GM23338 (cell line): ENCODE results near the gene CELF2.

Experiments
- CREB1 ChIP-seq: fragments of 250-450 bp; sonication (Bioruptor Pico); IDR thresholded peaks from 2 replicates; pipeline ENCODE4 v1.5.0; 2020; ENCODE audit warnings: low read depth, mild to moderate bottlenecking, moderate library complexity
- EZH2 ChIP-seq: fragments of 200-600 bp; sonication (generic); IDR thresholded peaks from one replicate; pipeline ENCODE4 v1.8.0; 2017; ENCODE audit warnings: antibody characterized with exemption, mild to moderate bottlenecking, low read depth; ENCODE audit not compliant: unreplicated experiment
- EZH2phosphoT487 ChIP-seq: fragments of 200-600 bp; sonication (generic); IDR thresholded peaks from one replicate; pipeline ENCODE4 v1.8.1; 2018; ENCODE audit warnings: antibody characterized with exemption; ENCODE audit not compliant: unreplicated experiment
- JUNB ChIP-seq: IDR thresholded peaks from one replicate; pipeline ENCODE4 v1.6.1; 2016; ENCODE audit warnings: antibody characterized with exemption; ENCODE audit not compliant: unreplicated experiment
- NANOG ChIP-seq: IDR thresholded peaks from 2 replicates; pipeline ENCODE4 v1.6.1; 2016; ENCODE audit warnings: antibody characterized with exemption, borderline replicate concordance
- POLR2AphosphoS5 ChIP-seq: IDR thresholded peaks from 2 replicates; pipeline ENCODE4 v1.6.1; 2016; ENCODE audit warnings: antibody characterized with exemption, low read depth
- STAT1 ChIP-seq: IDR thresholded peaks from one replicate; pipeline ENCODE4 v1.6.1; 2016; ENCODE audit warnings: antibody characterized with exemption; ENCODE audit not compliant: unreplicated experiment
- ZNF114 ChIP-seq: fragments of 250-450 bp; sonication (Bioruptor Pico); IDR thresholded peaks from 2 replicates; pipeline ENCODE4 v1.5.0; 2020; ENCODE audit warnings: mild to moderate bottlenecking, moderate library complexity
- ZNF331 ChIP-seq: fragments of 250-450 bp; sonication (Bioruptor Pico); IDR thresholded peaks from 2 replicates; pipeline ENCODE4 v1.5.0; 2020; ENCODE audit warnings: low read depth, mild to moderate bottlenecking, moderate library complexity
- TF ChIP-seq, protein P1 (sequence below), 2 experiments: fragments of 200-600 bp in 1 of 2; sonication (generic) in 1 of 2; conservative IDR thresholded peaks; 2 replicates each; pipeline versions ENCODE4 v1.5.1 to v1.6.1; 2016 to 2017; ENCODE audit warnings: antibody characterized with exemption in 2 of 2, low read depth in 2 of 2, mild to moderate bottlenecking in 2 of 2, moderate library complexity in 1 of 2
- TF ChIP-seq, protein P2 (sequence below): IDR thresholded peaks from one replicate; pipeline ENCODE4 v1.6.1; 2018; ENCODE audit warnings: antibody characterized with exemption; ENCODE audit not compliant: unreplicated experiment
- TF ChIP-seq, protein P3 (sequence below): fragments of 250-450 bp; sonication (Bioruptor Pico); IDR thresholded peaks from 2 replicates; pipeline ENCODE4 v1.5.0; 2020; ENCODE audit warnings: mild to moderate bottlenecking, moderate library complexity
- TF ChIP-seq, protein P4 (sequence below): IDR thresholded peaks from 2 replicates; pipeline ENCODE4 v1.6.1; 2016; ENCODE audit warnings: antibody characterized with exemption

DNA sequence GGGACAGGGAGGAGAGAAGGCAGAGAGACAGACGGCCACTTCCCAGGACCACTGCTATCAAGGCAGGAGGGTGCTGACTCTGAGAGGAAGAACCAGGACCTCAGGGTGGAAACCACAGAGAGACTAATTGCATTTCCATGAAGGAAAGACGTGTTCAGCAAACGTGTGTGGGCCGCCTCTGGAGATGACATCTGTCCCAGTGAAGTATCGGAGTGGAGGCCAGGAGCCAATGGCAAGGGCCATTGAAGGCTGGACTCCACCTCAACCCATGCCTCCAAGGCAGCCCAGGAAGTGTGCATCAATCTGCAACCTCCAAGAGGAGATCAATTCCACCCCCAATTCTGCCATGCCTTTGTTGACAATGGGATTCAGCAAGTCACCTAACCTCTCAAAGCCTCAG, 363.8 kb downstream of the CELF2 start:
- TF ChIP-seq, protein P1, sequence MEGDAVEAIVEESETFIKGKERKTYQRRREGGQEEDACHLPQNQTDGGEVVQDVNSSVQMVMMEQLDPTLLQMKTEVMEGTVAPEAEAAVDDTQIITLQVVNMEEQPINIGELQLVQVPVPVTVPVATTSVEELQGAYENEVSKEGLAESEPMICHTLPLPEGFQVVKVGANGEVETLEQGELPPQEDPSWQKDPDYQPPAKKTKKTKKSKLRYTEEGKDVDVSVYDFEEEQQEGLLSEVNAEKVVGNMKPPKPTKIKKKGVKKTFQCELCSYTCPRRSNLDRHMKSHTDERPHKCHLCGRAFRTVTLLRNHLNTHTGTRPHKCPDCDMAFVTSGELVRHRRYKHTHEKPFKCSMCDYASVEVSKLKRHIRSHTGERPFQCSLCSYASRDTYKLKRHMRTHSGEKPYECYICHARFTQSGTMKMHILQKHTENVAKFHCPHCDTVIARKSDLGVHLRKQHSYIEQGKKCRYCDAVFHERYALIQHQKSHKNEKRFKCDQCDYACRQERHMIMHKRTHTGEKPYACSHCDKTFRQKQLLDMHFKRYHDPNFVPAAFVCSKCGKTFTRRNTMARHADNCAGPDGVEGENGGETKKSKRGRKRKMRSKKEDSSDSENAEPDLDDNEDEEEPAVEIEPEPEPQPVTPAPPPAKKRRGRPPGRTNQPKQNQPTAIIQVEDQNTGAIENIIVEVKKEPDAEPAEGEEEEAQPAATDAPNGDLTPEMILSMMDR (conservative IDR thresholded peaks at IDR 0.05; ENCODE audit: low read depth in 2 of 2) = no peak
- TF ChIP-seq POLR2AphosphoS5 = no peak
- TF ChIP-seq EZH2 = no peak
- TF ChIP-seq, protein P2, sequence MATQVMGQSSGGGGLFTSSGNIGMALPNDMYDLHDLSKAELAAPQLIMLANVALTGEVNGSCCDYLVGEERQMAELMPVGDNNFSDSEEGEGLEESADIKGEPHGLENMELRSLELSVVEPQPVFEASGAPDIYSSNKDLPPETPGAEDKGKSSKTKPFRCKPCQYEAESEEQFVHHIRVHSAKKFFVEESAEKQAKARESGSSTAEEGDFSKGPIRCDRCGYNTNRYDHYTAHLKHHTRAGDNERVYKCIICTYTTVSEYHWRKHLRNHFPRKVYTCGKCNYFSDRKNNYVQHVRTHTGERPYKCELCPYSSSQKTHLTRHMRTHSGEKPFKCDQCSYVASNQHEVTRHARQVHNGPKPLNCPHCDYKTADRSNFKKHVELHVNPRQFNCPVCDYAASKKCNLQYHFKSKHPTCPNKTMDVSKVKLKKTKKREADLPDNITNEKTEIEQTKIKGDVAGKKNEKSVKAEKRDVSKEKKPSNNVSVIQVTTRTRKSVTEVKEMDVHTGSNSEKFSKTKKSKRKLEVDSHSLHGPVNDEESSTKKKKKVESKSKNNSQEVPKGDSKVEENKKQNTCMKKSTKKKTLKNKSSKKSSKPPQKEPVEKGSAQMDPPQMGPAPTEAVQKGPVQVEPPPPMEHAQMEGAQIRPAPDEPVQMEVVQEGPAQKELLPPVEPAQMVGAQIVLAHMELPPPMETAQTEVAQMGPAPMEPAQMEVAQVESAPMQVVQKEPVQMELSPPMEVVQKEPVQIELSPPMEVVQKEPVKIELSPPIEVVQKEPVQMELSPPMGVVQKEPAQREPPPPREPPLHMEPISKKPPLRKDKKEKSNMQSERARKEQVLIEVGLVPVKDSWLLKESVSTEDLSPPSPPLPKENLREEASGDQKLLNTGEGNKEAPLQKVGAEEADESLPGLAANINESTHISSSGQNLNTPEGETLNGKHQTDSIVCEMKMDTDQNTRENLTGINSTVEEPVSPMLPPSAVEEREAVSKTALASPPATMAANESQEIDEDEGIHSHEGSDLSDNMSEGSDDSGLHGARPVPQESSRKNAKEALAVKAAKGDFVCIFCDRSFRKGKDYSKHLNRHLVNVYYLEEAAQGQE = no peak
- TF ChIP-seq ZNF114 (CRISPR knock-in tag) = no peak
- TF ChIP-seq ZNF331 (CRISPR knock-in tag) = no peak
- no peak for TF ChIP-seq JUNB
- TF ChIP-seq CREB1 (CRISPR knock-in tag) = no peak
- no peak for TF ChIP-seq STAT1
- TF ChIP-seq, protein P3, sequence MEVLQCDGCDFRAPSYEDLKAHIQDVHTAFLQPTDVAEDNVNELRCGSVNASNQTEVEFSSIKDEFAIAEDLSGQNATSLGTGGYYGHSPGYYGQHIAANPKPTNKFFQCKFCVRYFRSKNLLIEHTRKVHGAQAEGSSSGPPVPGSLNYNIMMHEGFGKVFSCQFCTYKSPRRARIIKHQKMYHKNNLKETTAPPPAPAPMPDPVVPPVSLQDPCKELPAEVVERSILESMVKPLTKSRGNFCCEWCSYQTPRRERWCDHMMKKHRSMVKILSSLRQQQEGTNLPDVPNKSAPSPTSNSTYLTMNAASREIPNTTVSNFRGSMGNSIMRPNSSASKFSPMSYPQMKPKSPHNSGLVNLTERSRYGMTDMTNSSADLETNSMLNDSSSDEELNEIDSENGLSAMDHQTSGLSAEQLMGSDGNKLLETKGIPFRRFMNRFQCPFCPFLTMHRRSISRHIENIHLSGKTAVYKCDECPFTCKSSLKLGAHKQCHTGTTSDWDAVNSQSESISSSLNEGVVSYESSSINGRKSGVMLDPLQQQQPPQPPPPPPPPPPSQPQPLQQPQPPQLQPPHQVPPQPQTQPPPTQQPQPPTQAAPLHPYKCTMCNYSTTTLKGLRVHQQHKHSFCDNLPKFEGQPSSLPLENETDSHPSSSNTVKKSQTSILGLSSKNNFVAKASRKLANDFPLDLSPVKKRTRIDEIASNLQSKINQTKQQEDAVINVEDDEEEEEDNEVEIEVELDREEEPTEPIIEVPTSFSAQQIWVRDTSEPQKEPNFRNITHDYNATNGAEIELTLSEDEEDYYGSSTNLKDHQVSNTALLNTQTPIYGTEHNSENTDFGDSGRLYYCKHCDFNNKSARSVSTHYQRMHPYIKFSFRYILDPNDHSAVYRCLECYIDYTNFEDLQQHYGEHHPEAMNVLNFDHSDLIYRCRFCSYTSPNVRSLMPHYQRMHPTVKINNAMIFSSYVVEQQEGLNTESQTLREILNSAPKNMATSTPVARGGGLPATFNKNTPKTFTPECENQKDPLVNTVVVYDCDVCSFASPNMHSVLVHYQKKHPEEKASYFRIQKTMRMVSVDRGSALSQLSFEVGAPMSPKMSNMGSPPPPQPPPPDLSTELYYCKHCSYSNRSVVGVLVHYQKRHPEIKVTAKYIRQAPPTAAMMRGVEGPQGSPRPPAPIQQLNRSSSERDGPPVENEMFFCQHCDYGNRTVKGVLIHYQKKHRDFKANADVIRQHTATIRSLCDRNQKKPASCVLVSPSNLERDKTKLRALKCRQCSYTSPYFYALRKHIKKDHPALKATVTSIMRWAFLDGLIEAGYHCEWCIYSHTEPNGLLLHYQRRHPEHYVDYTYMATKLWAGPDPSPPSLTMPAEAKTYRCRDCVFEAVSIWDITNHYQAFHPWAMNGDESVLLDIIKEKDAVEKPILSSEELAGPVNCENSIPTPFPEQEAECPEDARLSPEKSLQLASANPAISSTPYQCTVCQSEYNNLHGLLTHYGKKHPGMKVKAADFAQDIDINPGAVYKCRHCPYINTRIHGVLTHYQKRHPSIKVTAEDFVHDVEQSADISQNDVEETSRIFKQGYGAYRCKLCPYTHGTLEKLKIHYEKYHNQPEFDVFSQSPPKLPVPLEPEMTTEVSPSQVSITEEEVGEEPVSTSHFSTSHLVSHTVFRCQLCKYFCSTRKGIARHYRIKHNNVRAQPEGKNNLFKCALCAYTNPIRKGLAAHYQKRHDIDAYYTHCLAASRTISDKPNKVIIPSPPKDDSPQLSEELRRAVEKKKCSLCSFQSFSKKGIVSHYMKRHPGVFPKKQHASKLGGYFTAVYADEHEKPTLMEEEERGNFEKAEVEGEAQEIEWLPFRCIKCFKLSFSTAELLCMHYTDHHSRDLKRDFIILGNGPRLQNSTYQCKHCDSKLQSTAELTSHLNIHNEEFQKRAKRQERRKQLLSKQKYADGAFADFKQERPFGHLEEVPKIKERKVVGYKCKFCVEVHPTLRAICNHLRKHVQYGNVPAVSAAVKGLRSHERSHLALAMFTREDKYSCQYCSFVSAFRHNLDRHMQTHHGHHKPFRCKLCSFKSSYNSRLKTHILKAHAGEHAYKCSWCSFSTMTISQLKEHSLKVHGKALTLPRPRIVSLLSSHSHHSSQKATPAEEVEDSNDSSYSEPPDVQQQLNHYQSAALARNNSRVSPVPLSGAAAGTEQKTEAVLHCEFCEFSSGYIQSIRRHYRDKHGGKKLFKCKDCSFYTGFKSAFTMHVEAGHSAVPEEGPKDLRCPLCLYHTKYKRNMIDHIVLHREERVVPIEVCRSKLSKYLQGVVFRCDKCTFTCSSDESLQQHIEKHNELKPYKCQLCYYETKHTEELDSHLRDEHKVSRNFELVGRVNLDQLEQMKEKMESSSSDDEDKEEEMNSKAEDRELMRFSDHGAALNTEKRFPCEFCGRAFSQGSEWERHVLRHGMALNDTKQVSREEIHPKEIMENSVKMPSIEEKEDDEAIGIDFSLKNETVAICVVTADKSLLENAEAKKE = no peak
- no peak for TF ChIP-seq EZH2phosphoT487
- TF ChIP-seq, protein P4, sequence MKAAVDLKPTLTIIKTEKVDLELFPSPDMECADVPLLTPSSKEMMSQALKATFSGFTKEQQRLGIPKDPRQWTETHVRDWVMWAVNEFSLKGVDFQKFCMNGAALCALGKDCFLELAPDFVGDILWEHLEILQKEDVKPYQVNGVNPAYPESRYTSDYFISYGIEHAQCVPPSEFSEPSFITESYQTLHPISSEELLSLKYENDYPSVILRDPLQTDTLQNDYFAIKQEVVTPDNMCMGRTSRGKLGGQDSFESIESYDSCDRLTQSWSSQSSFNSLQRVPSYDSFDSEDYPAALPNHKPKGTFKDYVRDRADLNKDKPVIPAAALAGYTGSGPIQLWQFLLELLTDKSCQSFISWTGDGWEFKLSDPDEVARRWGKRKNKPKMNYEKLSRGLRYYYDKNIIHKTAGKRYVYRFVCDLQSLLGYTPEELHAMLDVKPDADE = no peak
- no peak for TF ChIP-seq NANOG
